ENCODE measurements around the gene PHRF1.

Gene PHRF1

GRCh38 chr11:598005-598680 is 21.9 kb downstream of the PHRF1 start:
- Histone ChIP-seq H3K27ac (ENCODE audit: insufficient read depth, low read length, poor library complexity, severe bottlenecking) (no peak overlapping the region), H3K4me3 (ENCODE audit: insufficient read depth, low read depth, low read length, poor library complexity, severe bottlenecking) (no peak overlapping the region), H3K36me3 (ENCODE audit: control insufficient read depth, insufficient read depth, low read length) (peaks cover 76% of the 10 kb centered on the region), H3K4me1 (ENCODE audit: control insufficient read depth, insufficient read depth, low read length, poor library complexity, severe bottlenecking) (no peaks in the 10 kb centered on the region), H3K9me3 (ENCODE audit: control insufficient read depth, low read length) (no peaks in the 10 kb centered on the region), H3K27me3 (replicated peaks; ENCODE audit: control insufficient read depth, insufficient read depth, low read length, poor library complexity, severe bottlenecking) (no peaks in the 10 kb centered on the region)
- DNase-seq = no peak

GRCh38 chr11:601573-602245 is 25.4 kb downstream of the PHRF1 start:
- peaks cover 82% of the 10 kb centered on the region for H3K36me3 ChIP-seq (ENCODE audit: control insufficient read depth, insufficient read depth, low read length)
- no peaks in the 10 kb centered on the region for H3K4me1 ChIP-seq (ENCODE audit: control insufficient read depth, insufficient read depth, low read length, poor library complexity, severe bottlenecking)
- no peaks in the 10 kb centered on the region for H3K27me3 ChIP-seq (replicated peaks; ENCODE audit: control insufficient read depth, insufficient read depth, low read length, poor library complexity, severe bottlenecking)
- no peak overlapping the region for H3K27ac ChIP-seq (ENCODE audit: insufficient read depth, low read length, poor library complexity, severe bottlenecking)
- DNase-seq = no peak
- H3K9me3 ChIP-seq (ENCODE audit: control insufficient read depth, low read length) = no peaks in the 10 kb centered on the region
- H3K4me3 ChIP-seq (ENCODE audit: insufficient read depth, low read depth, low read length, poor library complexity, severe bottlenecking) = no peak overlapping the region

GRCh38 chr11:603154-603553 is 26.9 kb downstream of the PHRF1 start:
- Histone ChIP-seq H3K4me1 (ENCODE audit: control insufficient read depth, insufficient read depth, low read length, poor library complexity, severe bottlenecking) (no peaks in the 10 kb centered on the region), H3K27ac (ENCODE audit: insufficient read depth, low read length, poor library complexity, severe bottlenecking) (no peak overlapping the region), H3K4me3 (ENCODE audit: insufficient read depth, low read depth, low read length, poor library complexity, severe bottlenecking) (no peak overlapping the region), H3K9me3 (ENCODE audit: control insufficient read depth, low read length) (no peaks in the 10 kb centered on the region), H3K27me3 (replicated peaks; ENCODE audit: control insufficient read depth, insufficient read depth, low read length, poor library complexity, severe bottlenecking) (no peaks in the 10 kb centered on the region), H3K36me3 (ENCODE audit: control insufficient read depth, insufficient read depth, low read length) (peaks cover 84% of the 10 kb centered on the region)
- DNase-seq = no peak

GRCh38 chr11:605286-606129 is 29.2 kb downstream of the PHRF1 start:
- no peaks in the 10 kb centered on the region for H3K9me3 ChIP-seq (ENCODE audit: control insufficient read depth, low read length)
- H3K36me3 ChIP-seq (ENCODE audit: control insufficient read depth, insufficient read depth, low read length) = peaks cover 92% of the 10 kb centered on the region
- H3K4me3 ChIP-seq (ENCODE audit: insufficient read depth, low read depth, low read length, poor library complexity, severe bottlenecking) = no peak overlapping the region
- no peak for DNase-seq
- no peak overlapping the region for H3K27ac ChIP-seq (ENCODE audit: insufficient read depth, low read length, poor library complexity, severe bottlenecking)
- no peaks in the 10 kb centered on the region for H3K4me1 ChIP-seq (ENCODE audit: control insufficient read depth, insufficient read depth, low read length, poor library complexity, severe bottlenecking)
- H3K27me3 ChIP-seq (replicated peaks; ENCODE audit: control insufficient read depth, insufficient read depth, low read length, poor library complexity, severe bottlenecking) = no peaks in the 10 kb centered on the region

GRCh38 chr11:606245-606644 is 30.0 kb downstream of the PHRF1 start:
- H3K4me1 ChIP-seq (ENCODE audit: control insufficient read depth, insufficient read depth, low read length, poor library complexity, severe bottlenecking) = no peaks in the 10 kb centered on the region
- DNase-seq = no peak
- H3K9me3 ChIP-seq (ENCODE audit: control insufficient read depth, low read length) = no peaks in the 10 kb centered on the region
- peaks cover 95% of the 10 kb centered on the region for H3K36me3 ChIP-seq (ENCODE audit: control insufficient read depth, insufficient read depth, low read length)
- H3K4me3 ChIP-seq (ENCODE audit: insufficient read depth, low read depth, low read length, poor library complexity, severe bottlenecking) = no peak overlapping the region
- H3K27ac ChIP-seq (ENCODE audit: insufficient read depth, low read length, poor library complexity, severe bottlenecking) = no peak overlapping the region
- no peaks in the 10 kb centered on the region for H3K27me3 ChIP-seq (replicated peaks; ENCODE audit: control insufficient read depth, insufficient read depth, low read length, poor library complexity, severe bottlenecking)

- Histone ChIP-seq H3K9me3 (ENCODE audit: control insufficient read depth, low read length) (no peaks in the 10 kb centered on the region), H3K4me1 (ENCODE audit: control insufficient read depth, insufficient read depth, low read length, poor library complexity, severe bottlenecking) (no peaks in the 10 kb centered on the region), H3K27me3 (replicated peaks; ENCODE audit: control insufficient read depth, insufficient read depth, low read length, poor library complexity, severe bottlenecking) (no peaks in the 10 kb centered on the region), H3K27ac (ENCODE audit: insufficient read depth, low read length, poor library complexity, severe bottlenecking) (no peak overlapping the region), H3K36me3 (ENCODE audit: control insufficient read depth, insufficient read depth, low read length) (peaks cover 94% of the 10 kb centered on the region), H3K4me3 (ENCODE audit: insufficient read depth, low read depth, low read length, poor library complexity, severe bottlenecking) (no peak overlapping the region)
- DNase-seq = no peak
Observed at GRCh38 chr11:607020-607780, 30.9 kb downstream of the PHRF1 start.

GRCh38 chr11:607971-608659 is 31.8 kb downstream of the PHRF1 start:
- no peak for DNase-seq
- Histone ChIP-seq H3K4me1 (ENCODE audit: control insufficient read depth, insufficient read depth, low read length, poor library complexity, severe bottlenecking) (peaks cover 3% of the 10 kb centered on the region), H3K27me3 (replicated peaks; ENCODE audit: control insufficient read depth, insufficient read depth, low read length, poor library complexity, severe bottlenecking) (no peaks in the 10 kb centered on the region), H3K9me3 (ENCODE audit: control insufficient read depth, low read length) (no peaks in the 10 kb centered on the region), H3K4me3 (ENCODE audit: insufficient read depth, low read depth, low read length, poor library complexity, severe bottlenecking) (no peak overlapping the region), H3K36me3 (ENCODE audit: control insufficient read depth, insufficient read depth, low read length) (peaks cover 95% of the 10 kb centered on the region), H3K27ac (ENCODE audit: insufficient read depth, low read length, poor library complexity, severe bottlenecking) (no peak overlapping the region)

GRCh38 chr11:608791-609251 is 32.6 kb downstream of the PHRF1 start:
- DNase-seq = no peak
- Histone ChIP-seq H3K36me3 (ENCODE audit: control insufficient read depth, insufficient read depth, low read length) (peaks cover 91% of the 10 kb centered on the region), H3K27me3 (replicated peaks; ENCODE audit: control insufficient read depth, insufficient read depth, low read length, poor library complexity, severe bottlenecking) (no peaks in the 10 kb centered on the region), H3K4me3 (ENCODE audit: insufficient read depth, low read depth, low read length, poor library complexity, severe bottlenecking) (no peak overlapping the region), H3K4me1 (ENCODE audit: control insufficient read depth, insufficient read depth, low read length, poor library complexity, severe bottlenecking) (peaks cover 9% of the 10 kb centered on the region), H3K9me3 (ENCODE audit: control insufficient read depth, low read length) (no peaks in the 10 kb centered on the region), H3K27ac (ENCODE audit: insufficient read depth, low read length, poor library complexity, severe bottlenecking) (no peak overlapping the region)

GRCh38 chr11:609341-609811 is 33.1 kb downstream of the PHRF1 start:
- H3K9me3 ChIP-seq (ENCODE audit: control insufficient read depth, low read length) = no peaks in the 10 kb centered on the region
- no peak for DNase-seq
- H3K36me3 ChIP-seq (ENCODE audit: control insufficient read depth, insufficient read depth, low read length) = peaks cover 85% of the 10 kb centered on the region
- no peak overlapping the region for H3K27ac ChIP-seq (ENCODE audit: insufficient read depth, low read length, poor library complexity, severe bottlenecking)
- peaks cover 14% of the 10 kb centered on the region for H3K4me1 ChIP-seq (ENCODE audit: control insufficient read depth, insufficient read depth, low read length, poor library complexity, severe bottlenecking)
- no peaks in the 10 kb centered on the region for H3K27me3 ChIP-seq (replicated peaks; ENCODE audit: control insufficient read depth, insufficient read depth, low read length, poor library complexity, severe bottlenecking)
- no peak overlapping the region for H3K4me3 ChIP-seq (ENCODE audit: insufficient read depth, low read depth, low read length, poor library complexity, severe bottlenecking)

All from effector memory CD4-positive, alpha-beta T cell (primary cell).